ENCODE data around the gene RHEB.

Gene RHEB

DNA sequence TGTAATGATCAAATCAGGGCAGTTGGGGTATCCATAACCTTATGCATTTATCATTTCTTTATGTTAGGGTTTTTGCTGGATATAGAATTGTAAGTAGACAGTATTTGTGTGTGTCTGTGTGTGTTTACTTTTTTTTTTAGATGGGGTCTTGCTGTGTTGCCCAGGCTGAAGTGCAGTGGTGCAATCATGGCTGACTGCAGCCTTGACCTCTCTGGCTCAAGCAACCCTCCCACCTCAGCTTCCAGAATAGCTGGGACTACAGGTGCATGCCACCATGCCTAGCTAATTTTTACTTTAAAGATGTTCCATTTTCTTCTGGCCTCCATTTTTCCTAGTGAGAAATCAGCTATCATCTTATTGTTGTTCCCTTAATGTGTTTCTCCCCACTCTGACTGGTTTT is 10.1 kb upstream of the RHEB start:
- Histone ChIP-seq H3K9ac (ENCODE audit: low read depth, low read length) (no peak overlapping the region), H3K4me1 (ENCODE audit: insufficient read depth, low read length) (no peaks in the 10 kb centered on the region), H2AFZ (ENCODE audit: low read depth, low read length) (no peak overlapping the region), H3K4me2 (ENCODE audit: insufficient read depth, low read length) (no peak overlapping the region), H3K36me3 (ENCODE audit: insufficient read depth, low read length) (no peaks in the 10 kb centered on the region), H4K20me1 (ENCODE audit: insufficient read depth, low read length) (no peaks in the 10 kb centered on the region), H3K79me2 (ENCODE audit: insufficient read depth, low read length) (no peaks in the 10 kb centered on the region), H3K4me3 (ENCODE audit: low read depth in 1 of 2, low read length in 2 of 2) (no peak overlapping the region), H3K27ac (ENCODE audit: low read length) (no peak overlapping the region), H3K27me3 (ENCODE audit: insufficient read depth, low read length, poor library complexity) (no peaks in the 10 kb centered on the region), H3K9me3 (ENCODE audit: insufficient read depth, low read length, severe bottlenecking) (peaks cover 12% of the 10 kb centered on the region)
- TF ChIP-seq, protein P1, sequence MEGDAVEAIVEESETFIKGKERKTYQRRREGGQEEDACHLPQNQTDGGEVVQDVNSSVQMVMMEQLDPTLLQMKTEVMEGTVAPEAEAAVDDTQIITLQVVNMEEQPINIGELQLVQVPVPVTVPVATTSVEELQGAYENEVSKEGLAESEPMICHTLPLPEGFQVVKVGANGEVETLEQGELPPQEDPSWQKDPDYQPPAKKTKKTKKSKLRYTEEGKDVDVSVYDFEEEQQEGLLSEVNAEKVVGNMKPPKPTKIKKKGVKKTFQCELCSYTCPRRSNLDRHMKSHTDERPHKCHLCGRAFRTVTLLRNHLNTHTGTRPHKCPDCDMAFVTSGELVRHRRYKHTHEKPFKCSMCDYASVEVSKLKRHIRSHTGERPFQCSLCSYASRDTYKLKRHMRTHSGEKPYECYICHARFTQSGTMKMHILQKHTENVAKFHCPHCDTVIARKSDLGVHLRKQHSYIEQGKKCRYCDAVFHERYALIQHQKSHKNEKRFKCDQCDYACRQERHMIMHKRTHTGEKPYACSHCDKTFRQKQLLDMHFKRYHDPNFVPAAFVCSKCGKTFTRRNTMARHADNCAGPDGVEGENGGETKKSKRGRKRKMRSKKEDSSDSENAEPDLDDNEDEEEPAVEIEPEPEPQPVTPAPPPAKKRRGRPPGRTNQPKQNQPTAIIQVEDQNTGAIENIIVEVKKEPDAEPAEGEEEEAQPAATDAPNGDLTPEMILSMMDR (IDR thresholded peaks at IDR 0.05; ENCODE audit: borderline replicate concordance, extremely low read depth, low read length, poor library complexity, severe bottlenecking) = no peak
- TF ChIP-seq EZH2 (IDR thresholded peaks at IDR 0.05; ENCODE audit: borderline replicate concordance, low read depth, low read length, severe bottlenecking) = no peak
- ATAC-seq (ENCODE audit: insufficient read depth, low read depth) (no peak), DNase-seq (no peak)

- Histone ChIP-seq H3K9me3 (ENCODE audit: insufficient read depth, low read length, severe bottlenecking) (peaks cover 11% of the 10 kb centered on the region), H3K79me2 (ENCODE audit: insufficient read depth, low read length) (no peaks in the 10 kb centered on the region), H3K4me1 (ENCODE audit: insufficient read depth, low read length) (peaks cover 9% of the 10 kb centered on the region), H3K4me2 (ENCODE audit: insufficient read depth, low read length) (no peak overlapping the region), H3K36me3 (ENCODE audit: insufficient read depth, low read length) (no peaks in the 10 kb centered on the region; the same call in 1 of the 2 replicates), H3K9ac (ENCODE audit: low read depth, low read length) (no peak overlapping the region), H3K27ac (ENCODE audit: low read length) (no peak overlapping the region), H4K20me1 (ENCODE audit: insufficient read depth, low read length) (no peaks in the 10 kb centered on the region), H3K4me3 (ENCODE audit: low read depth in 1 of 2, low read length in 2 of 2) (no peak overlapping the region), H2AFZ (ENCODE audit: low read depth, low read length) (no peak overlapping the region), H3K27me3 (ENCODE audit: insufficient read depth, low read length, poor library complexity) (no peaks in the 10 kb centered on the region)
- no peak for DNase-seq
- no peak for ATAC-seq (ENCODE audit: insufficient read depth, low read depth)
- TF ChIP-seq, protein P1 (IDR thresholded peaks at IDR 0.05; ENCODE audit: borderline replicate concordance, extremely low read depth, low read length, poor library complexity, severe bottlenecking) = no peak
- TF ChIP-seq EZH2 (IDR thresholded peaks at IDR 0.05; ENCODE audit: borderline replicate concordance, low read depth, low read length, severe bottlenecking) = no peak
Measured at GRCh38 chr7:151524845-151525244, 5.2 kb upstream of the RHEB start.

GRCh38 chr7:151524331-151524730 is 4.6 kb upstream of the RHEB start:
- H2AFZ ChIP-seq (ENCODE audit: low read depth, low read length) = no peak overlapping the region
- peaks cover under 1% of the 10 kb centered on the region for H3K79me2 ChIP-seq (ENCODE audit: insufficient read depth, low read length)
- H4K20me1 ChIP-seq (ENCODE audit: insufficient read depth, low read length) = no peaks in the 10 kb centered on the region
- ATAC-seq (ENCODE audit: insufficient read depth, low read depth) (no peak), DNase-seq (no peak)
- H3K27me3 ChIP-seq (ENCODE audit: insufficient read depth, low read length, poor library complexity) = no peaks in the 10 kb centered on the region
- peaks cover 9% of the 10 kb centered on the region for H3K9me3 ChIP-seq (ENCODE audit: insufficient read depth, low read length, severe bottlenecking)
- TF ChIP-seq, protein P1 (IDR thresholded peaks at IDR 0.05; ENCODE audit: borderline replicate concordance, extremely low read depth, low read length, poor library complexity, severe bottlenecking) = no peak
- TF ChIP-seq EZH2 (IDR thresholded peaks at IDR 0.05; ENCODE audit: borderline replicate concordance, low read depth, low read length, severe bottlenecking) = no peak
- no peak overlapping the region for H3K27ac ChIP-seq (ENCODE audit: low read length)
- H3K4me2 ChIP-seq (ENCODE audit: insufficient read depth, low read length) = no peak overlapping the region
- H3K4me3 ChIP-seq (ENCODE audit: low read depth in 1 of 2, low read length in 2 of 2) = no peak overlapping the region
- H3K4me1 ChIP-seq (ENCODE audit: insufficient read depth, low read length) = peaks cover 9% of the 10 kb centered on the region
- H3K36me3 ChIP-seq (ENCODE audit: insufficient read depth, low read length) = no peaks in the 10 kb centered on the region; the same call in 1 of the 2 replicates
- H3K9ac ChIP-seq (ENCODE audit: low read depth, low read length) = no peak overlapping the region
